A673 (cell line): ENCODE measurements around the gene FSIP1. TPM values are rescaled to one million over a fixed set of nuclear protein-coding genes. Genes with fewer than 3 reads are reported as not detected.
"Not testable (repeated sequence)": the region's sequence is repeated elsewhere in the genome, so short reads cannot be mapped to it uniquely, and the experiment has no call there.

ENCODE experiments used
- BruUV-seq: library from RNA; stranded (reverse); fragments of 400-500 nt; replicated peaks from 2 replicates; lab custom pipeline; 2021; lab: Mats Ljungman, UMichigan
- CTCF ChIA-PET: fragments of 300-600 bp; sonication (Branson Sonifier 250); formaldehyde crosslinking; loops from one replicate; lab custom pipeline; 2022; ENCODE audit warnings: antibody characterized with exemption; lab: Charles Lee
- POLR2A ChIA-PET: fragments of 300-600 bp; sonication (Branson Sonifier 250); formaldehyde crosslinking; loops from one replicate; lab custom pipeline; 2022; ENCODE audit warnings: antibody characterized with exemption; ENCODE audit not compliant: low non-redundant PET; lab: Charles Lee
- DNase-seq: peaks from one replicate; pipeline ENCODE4 v3.0.0-alpha.2; 2015; ENCODE audit warnings: low spot score
- H3K27ac ChIP-seq: fragments of 200-600 bp; sonication (generic); 2 replicates; pipeline ENCODE4 v1.5.1; 2016; ENCODE audit warnings: mixed run types, low read depth, mild to moderate bottlenecking, mixed read lengths, antibody characterized with exemption, low read length; ENCODE audit not compliant: poor library complexity, severe bottlenecking
- H3K27me3 ChIP-seq: fragments of 200-600 bp; sonication (generic); replicated peaks from 2 replicates; pipeline ENCODE4 v1.6.1; 2017; ENCODE audit warnings: mixed run types, low read depth, mild to moderate bottlenecking, mixed read lengths, antibody characterized with exemption, low read length; ENCODE audit not compliant: insufficient read depth, poor library complexity
- H3K36me3 ChIP-seq: fragments of 200-600 bp; sonication (generic); 2 replicates; pipeline ENCODE4 v1.6.1; 2016; ENCODE audit warnings: mixed run types, mild to moderate bottlenecking, mixed read lengths, antibody characterized with exemption, low read length; ENCODE audit not compliant: insufficient read depth, poor library complexity, severe bottlenecking
- H3K4me1 ChIP-seq: fragments of 200-600 bp; sonication (generic); 2 replicates; pipeline ENCODE4 v1.6.1; 2017; ENCODE audit warnings: mixed run types, mild to moderate bottlenecking, mixed read lengths, antibody characterized with exemption, low read length; ENCODE audit not compliant: insufficient read depth, poor library complexity, severe bottlenecking
- H3K4me3 ChIP-seq: fragments of 200-600 bp; sonication (generic); 2 replicates; pipeline ENCODE4 v1.5.1; 2016; ENCODE audit warnings: low read depth, mixed run types, mild to moderate bottlenecking, mixed read lengths, low read length; ENCODE audit not compliant: poor library complexity, severe bottlenecking
- H3K9me3 ChIP-seq: fragments of 200-600 bp; sonication (generic); 2 replicates; pipeline ENCODE4 v1.6.1; 2016; ENCODE audit warnings: mixed run types, low read depth, mild to moderate bottlenecking, mixed read lengths, antibody characterized with exemption, low read length; ENCODE audit not compliant: poor library complexity, severe bottlenecking
- CTCF ChIP-seq: fragments of 300-800, 200-600 bp; sonication (generic); conservative IDR thresholded peaks from 2 replicates; pipeline ENCODE4 v1.5.1; 2017; ENCODE audit warnings: low read depth, mild to moderate bottlenecking, antibody characterized with exemption, low read length, moderate library complexity, mixed read lengths
- EZH2 ChIP-seq: fragments of 200-600 bp; sonication (generic); IDR thresholded peaks from 2 replicates; pipeline ENCODE4 v1.6.1; 2017; ENCODE audit warnings: borderline replicate concordance, low read depth, mild to moderate bottlenecking, mixed read lengths, antibody characterized with exemption, low read length; ENCODE audit not compliant: poor library complexity, severe bottlenecking
- intact Hi-C: fragments of 100-400 bp; cut with micrococcal nuclease; formaldehyde crosslinking; loops from one replicate; pipeline ENCODE4 v1.10.0; 2022; ENCODE audit not compliant: unreplicated experiment
- total RNA-seq: library from RNA; stranded (reverse); gene quantifications from 2 replicates; pipeline ENCODE4 v1.2.3, GENCODE V29; 2021

FSIP1 gene
- total RNA-seq, 1 experiment from 2014 or later, result 0.37 TPM

- Histone ChIP-seq H3K4me3 (no peak overlapping the region), H3K27me3 (no peaks in the 10 kb centered on the region), H3K27ac (no peak overlapping the region), H3K36me3 (no peaks in the 10 kb centered on the region), H3K4me1 (no peaks in the 10 kb centered on the region), H3K9me3 (no peaks in the 10 kb centered on the region)
- ChIA-PET CTCF (no interaction called here), POLR2A (no interaction called here)
- BruUV-seq, result no TSS peak
- no peak for DNase-seq
- no peak for TF ChIP-seq EZH2
- no peak for TF ChIP-seq CTCF
- intact Hi-C loops, result no loop called here
Measured at GRCh38 chr15:39819533-39819932, 36.9 kb upstream of the FSIP1 start.

GRCh38 chr15:39817892-39818291 is 35.3 kb upstream of the FSIP1 start:
- DNase-seq, result no peak
- TF ChIP-seq CTCF (no peak), EZH2 (no peak)
- CTCF ChIA-PET, result interaction anchor here (0.5 kb wide), 1 partner anchor 362 kb away, joined by 6 read pairs; no protein-coding TSS in a partner anchor
- Histone ChIP-seq H3K36me3 (no peaks in the 10 kb centered on the region), H3K9me3 (no peaks in the 10 kb centered on the region), H3K27me3 (no peaks in the 10 kb centered on the region), H3K27ac (no peak overlapping the region), H3K4me3 (no peak overlapping the region), H3K4me1 (no peaks in the 10 kb centered on the region)
- BruUV-seq, result no TSS peak
- intact Hi-C loops, result no loop called here
- POLR2A ChIA-PET, result no interaction called here

GRCh38 chr15:39814489-39814888 is 31.8 kb upstream of the FSIP1 start:
- BruUV-seq, result no TSS peak
- Histone ChIP-seq H3K4me1 (no peaks in the 10 kb centered on the region), H3K4me3 (no peak overlapping the region), H3K27me3 (no peaks in the 10 kb centered on the region), H3K27ac (no peak overlapping the region), H3K36me3 (no peaks in the 10 kb centered on the region), H3K9me3 (no peaks in the 10 kb centered on the region)
- no peak for TF ChIP-seq EZH2
- no peak for TF ChIP-seq CTCF
- CTCF ChIA-PET, result no interaction called here
- intact Hi-C loops, result no loop called here
- POLR2A ChIA-PET, result interaction anchor here (0.6 kb wide), 1 partner anchor 100 kb away, joined by 15 read pairs; no protein-coding TSS in a partner anchor
- DNase-seq, result no peak

GRCh38 chr15:39812651-39813050 is 30.0 kb upstream of the FSIP1 start:
- H3K36me3 ChIP-seq, H3K27me3 ChIP-seq, CTCF ChIA-PET, BruUV-seq, H3K4me1 ChIP-seq, H3K27ac ChIP-seq, H3K9me3 ChIP-seq, DNase-seq, POLR2A ChIA-PET, intact Hi-C loops, H3K4me3 ChIP-seq: not testable (repeated sequence)
